MM.1S (cell line): Measurements from ENCODE around the gene TNK2.

ENCODE experiments used
- EZH2phosphoT487 ChIP-seq: fragments of 300-600 bp; sonication (generic); IDR thresholded peaks from 2 replicates; pipeline ENCODE4 v1.6.1; 2018; ENCODE audit warnings: antibody characterized with exemption, low read length
- TF ChIP-seq, protein P1 (sequence below): fragments of 300-600 bp; sonication (generic); IDR thresholded peaks from 2 replicates; pipeline ENCODE4 v1.5.1; 2016; ENCODE audit warnings: antibody characterized with exemption, low read length, mixed read lengths

DNA sequence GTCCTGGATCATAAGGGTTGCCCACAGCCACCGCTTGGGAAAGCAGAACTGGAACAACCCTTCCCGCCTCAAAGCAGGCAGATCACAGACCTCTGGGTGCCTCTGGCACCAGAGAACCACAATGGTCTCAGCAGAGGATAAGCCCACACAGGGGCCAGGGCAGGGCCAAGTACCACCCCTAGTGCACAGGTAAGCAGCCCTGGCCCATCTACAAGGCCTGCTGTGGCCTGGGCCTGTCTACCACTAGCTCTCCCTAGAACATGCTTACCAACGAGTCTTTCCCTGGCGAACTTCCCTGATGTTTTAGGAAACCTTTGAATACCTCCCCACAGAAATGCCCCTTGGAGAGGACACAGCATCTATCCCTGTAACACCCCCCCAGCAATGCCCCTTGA lies 28.3 kb downstream of the TNK2 start:
- TF ChIP-seq, protein P1, sequence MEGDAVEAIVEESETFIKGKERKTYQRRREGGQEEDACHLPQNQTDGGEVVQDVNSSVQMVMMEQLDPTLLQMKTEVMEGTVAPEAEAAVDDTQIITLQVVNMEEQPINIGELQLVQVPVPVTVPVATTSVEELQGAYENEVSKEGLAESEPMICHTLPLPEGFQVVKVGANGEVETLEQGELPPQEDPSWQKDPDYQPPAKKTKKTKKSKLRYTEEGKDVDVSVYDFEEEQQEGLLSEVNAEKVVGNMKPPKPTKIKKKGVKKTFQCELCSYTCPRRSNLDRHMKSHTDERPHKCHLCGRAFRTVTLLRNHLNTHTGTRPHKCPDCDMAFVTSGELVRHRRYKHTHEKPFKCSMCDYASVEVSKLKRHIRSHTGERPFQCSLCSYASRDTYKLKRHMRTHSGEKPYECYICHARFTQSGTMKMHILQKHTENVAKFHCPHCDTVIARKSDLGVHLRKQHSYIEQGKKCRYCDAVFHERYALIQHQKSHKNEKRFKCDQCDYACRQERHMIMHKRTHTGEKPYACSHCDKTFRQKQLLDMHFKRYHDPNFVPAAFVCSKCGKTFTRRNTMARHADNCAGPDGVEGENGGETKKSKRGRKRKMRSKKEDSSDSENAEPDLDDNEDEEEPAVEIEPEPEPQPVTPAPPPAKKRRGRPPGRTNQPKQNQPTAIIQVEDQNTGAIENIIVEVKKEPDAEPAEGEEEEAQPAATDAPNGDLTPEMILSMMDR = no peak
- no peak for TF ChIP-seq EZH2phosphoT487
